NOMO-1 treated with dmso at 0.1 percent for 144 hours (cell line): ENCODE measurements around the gene CNTNAP2.
"Not testable (repeated sequence)": the region's sequence is repeated elsewhere in the genome, so short reads cannot be mapped to it uniquely, and the experiment has no call there.

ENCODE experiments used
- DNase-seq: peaks from one replicate; lab custom pipeline; 2025; ENCODE audit not compliant: unreplicated experiment; lab: John Stamatoyannopoulos, UW

CNTNAP2 gene

GRCh38 chr7:146865696-146866095 is 749.1 kb downstream of the CNTNAP2 start:
- no peak for DNase-seq

- DNase-seq = no peak
Observed at GRCh38 chr7:146874722-146875121, 758.1 kb downstream of the CNTNAP2 start.

GRCh38 chr7:146875237-146875785 is 758.7 kb downstream of the CNTNAP2 start:
- DNase-seq = no peak

GRCh38 chr7:146875981-146876380 is 759.4 kb downstream of the CNTNAP2 start:
- DNase-seq = no peak

DNA sequence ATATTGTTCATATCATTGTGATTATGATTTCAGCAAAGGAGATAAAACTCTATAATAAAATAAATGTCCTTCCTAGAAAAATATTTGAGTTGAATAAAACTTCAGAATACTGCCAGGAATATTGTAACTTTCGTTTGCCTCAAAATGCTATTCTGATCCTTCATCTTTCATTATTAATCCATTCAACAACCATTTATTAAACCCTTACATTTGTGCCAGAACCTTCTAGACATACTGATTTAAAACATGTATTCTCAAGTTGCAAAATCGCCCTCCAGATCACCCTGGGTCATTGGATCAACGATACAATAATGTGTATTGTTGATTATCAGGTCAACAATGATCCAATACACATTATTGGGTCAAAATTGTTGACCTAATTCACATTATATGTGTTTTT is 759.8 kb downstream of the CNTNAP2 start:
- DNase-seq = no peak

- no peak for DNase-seq
Observed at GRCh38 chr7:146878901-146879300, 762.3 kb downstream of the CNTNAP2 start.

DNA sequence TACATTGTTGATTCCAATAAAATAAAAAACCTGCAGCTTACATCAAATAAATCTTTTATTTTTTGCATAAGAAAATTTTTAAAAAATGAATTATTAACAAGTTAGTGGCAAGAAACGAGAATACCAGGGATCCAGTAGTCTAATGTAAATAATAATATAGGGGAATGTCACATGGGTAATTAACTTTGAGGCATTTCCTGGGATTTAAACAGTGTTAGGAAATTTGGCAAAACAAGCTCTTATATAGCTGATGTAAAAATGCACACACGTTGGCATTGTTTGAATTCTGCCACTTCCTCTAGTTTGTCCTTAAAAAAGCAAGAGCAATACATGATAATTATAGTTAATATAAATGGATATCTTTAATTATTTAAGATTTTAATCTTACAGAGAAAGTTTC is 768.6 kb downstream of the CNTNAP2 start:
- DNase-seq = no peak

- DNase-seq = no peak
Observed at GRCh38 chr7:146889806-146890555, 773.4 kb downstream of the CNTNAP2 start.

DNA sequence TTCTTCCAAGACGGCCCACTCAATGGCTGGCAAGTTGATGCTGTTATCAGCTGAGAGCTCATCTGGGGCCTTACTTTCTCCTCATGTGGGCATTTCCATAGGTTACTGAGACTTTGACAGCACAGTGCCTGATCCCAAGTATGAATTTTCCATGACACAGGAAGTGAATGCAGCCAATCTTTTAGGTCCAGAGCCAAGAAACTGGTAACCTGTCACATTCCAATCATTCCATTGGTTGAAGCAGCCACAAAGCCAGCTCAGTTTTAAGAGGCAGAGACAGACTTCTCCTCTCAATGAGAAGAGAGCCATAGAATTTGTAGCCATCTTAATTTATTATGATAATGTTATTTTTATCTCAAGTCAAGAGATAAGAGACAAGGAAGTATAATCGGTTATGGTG is 775.5 kb downstream of the CNTNAP2 start:
- no peak for DNase-seq

DNA sequence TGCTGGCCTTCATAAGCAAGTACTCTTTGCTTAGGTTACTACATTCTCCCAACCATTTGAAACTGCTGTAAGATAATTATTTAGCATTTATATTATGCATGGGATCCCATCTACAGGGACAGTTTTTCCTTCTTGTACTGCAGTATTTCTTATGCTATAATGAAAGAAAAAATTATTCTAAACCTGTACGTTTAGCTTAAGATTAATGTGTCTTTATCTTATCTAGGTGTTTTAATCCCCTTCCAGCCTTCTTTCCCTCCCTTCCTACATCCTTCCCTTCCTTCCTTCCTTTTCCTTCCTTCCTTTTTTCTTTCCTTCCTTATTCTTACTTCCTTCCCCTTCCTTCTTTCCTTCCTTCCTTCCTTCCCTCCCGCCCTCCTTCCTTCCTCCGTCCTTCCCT is 778.3 kb downstream of the CNTNAP2 start:
- DNase-seq = no peak

GRCh38 chr7:146902266-146902665 is 785.7 kb downstream of the CNTNAP2 start:
- no peak for DNase-seq

GRCh38 chr7:146902728-146903127 is 786.1 kb downstream of the CNTNAP2 start:
- no peak for DNase-seq

DNA sequence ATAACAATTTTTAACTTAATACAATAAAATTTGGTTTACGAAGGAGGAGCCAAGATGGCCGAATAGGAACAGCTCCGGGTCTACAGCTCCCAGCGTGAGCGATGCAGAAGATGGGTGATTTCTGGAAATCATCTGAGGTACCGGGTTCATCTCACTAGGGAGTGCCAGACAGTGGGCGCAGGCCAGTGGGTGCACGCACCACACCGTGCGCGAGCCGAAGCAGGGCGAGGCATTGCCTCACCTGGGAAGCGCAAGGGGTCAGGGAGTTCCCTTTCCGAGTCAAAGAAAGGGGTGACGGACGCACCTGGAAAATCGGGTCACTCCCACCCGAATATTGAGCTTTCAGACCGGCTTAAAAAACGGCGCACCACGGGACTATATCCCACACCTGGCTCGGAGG is 789.1 kb downstream of the CNTNAP2 start:
- not testable (repeated sequence) for DNase-seq

- DNase-seq = no peak
Observed at GRCh38 chr7:146922782-146923181, 806.2 kb downstream of the CNTNAP2 start.

- DNase-seq = no peak
Observed at GRCh38 chr7:146926841-146927240, 810.2 kb downstream of the CNTNAP2 start.

GRCh38 chr7:146937836-146938235 is 821.2 kb downstream of the CNTNAP2 start:
- DNase-seq = no peak

DNA sequence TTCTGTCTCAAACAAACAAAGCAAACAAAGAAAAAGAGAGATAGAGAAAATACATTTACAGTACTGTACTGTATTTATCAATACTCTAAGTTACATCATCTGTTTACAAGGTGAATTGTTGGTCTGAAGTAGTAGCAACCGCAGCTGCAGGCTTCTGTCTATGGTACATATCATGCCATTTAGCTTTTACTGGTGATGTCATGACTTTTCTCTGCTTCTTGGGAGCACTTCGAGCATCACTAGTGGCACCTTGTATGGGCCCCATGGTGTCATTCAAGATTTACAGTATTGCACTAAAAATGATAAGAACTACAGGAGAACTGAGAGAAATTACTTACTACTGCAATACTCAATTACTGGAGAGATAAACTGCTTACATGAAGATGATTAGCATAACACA is 826.9 kb downstream of the CNTNAP2 start:
- no peak for DNase-seq

DNA sequence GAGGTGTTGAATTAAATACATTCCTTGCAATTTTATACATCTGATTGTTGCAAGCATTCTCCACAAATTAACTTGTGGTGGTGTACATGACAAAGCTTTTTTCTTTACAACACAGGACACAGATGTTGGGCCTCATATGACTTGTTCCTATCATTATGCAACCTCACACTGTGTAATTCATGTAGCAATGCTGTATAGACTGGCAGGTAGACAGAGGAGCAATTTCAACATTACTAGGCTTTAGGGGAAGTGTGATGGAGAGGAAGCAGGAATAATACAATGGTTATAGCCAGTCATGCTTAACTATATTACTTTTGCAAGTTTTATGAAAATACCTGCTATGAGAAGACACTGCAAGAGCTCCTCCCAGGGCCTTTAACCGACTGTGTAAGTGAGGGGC is 832.1 kb downstream of the CNTNAP2 start:
- DNase-seq = peak; percentile 52

- DNase-seq = no peak
Observed at GRCh38 chr7:146956321-146956720, 839.7 kb downstream of the CNTNAP2 start.

GRCh38 chr7:146956853-146957252 is 840.3 kb downstream of the CNTNAP2 start:
- DNase-seq = no peak

DNA sequence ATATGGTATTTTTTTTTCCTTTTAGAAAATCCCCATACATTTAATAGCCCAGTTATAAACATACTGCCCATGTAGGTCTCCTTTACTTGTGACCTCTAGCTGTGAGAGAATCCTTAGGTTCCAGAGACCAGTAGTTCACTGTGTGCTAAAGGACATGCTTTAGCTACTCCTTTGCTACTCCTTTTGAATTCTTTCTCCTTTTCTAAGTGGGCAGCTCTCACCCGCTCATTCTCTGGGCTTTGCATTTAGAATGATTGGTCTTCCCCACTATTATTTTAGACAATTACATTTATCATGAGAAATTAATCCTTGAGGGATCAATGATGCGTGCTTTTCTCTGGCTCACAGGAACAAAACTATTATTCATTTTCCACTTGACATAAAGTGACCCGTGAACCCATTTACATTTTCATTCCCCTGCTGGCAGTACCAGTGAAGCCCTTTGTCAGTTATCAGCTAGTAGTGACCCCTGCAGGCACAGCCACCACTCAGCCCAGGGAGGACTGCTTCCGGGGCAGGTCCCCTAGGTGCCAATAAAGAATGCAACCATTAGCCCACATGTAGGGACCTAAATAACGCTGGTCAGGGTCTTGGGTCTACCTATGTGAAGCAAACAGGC is 844.3 kb downstream of the CNTNAP2 start:
- no peak for DNase-seq

DNA sequence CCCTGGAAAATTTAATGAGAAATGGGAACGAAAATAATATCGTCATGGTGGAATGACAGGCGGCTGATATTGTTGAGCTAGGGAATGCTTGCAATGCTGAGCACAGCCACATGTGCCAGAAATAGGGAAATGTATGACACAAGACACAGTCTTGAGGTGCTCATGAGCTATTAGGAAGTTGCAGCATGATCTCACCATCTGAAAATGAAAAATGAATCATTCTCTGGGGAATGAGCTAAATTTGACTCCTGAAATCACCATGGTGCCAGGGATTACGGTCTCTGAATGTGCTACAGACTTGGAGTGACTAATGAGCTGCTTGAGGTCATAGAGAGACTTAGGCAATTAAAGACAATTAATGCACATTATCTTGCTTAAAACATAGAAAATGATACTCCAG is 845.0 kb downstream of the CNTNAP2 start:
- no peak for DNase-seq

- DNase-seq = no peak
Observed at GRCh38 chr7:146966274-146966673, 849.7 kb downstream of the CNTNAP2 start.
